NT2/D1 (cell line): ENCODE results near the gene BHLHE41.

Experiments used
- DNase-seq: peaks from one replicate; pipeline ENCODE4 v3.0.0-alpha.2; 2011; ENCODE audit warnings: low read depth, low spot score
- H3K27me3 ChIP-seq: 2 replicates; pipeline ENCODE4 v1.6.0; 2011; ENCODE audit warnings: mild to moderate bottlenecking; ENCODE audit not compliant: insufficient read length, insufficient read depth
- H3K36me3 ChIP-seq: 2 replicates; pipeline ENCODE4 v1.6.1; 2011; ENCODE audit warnings: mild to moderate bottlenecking, low read length, mixed read lengths; ENCODE audit not compliant: insufficient read depth, insufficient read length
- H3K4me1 ChIP-seq: 2 replicates; pipeline ENCODE4 v1.5.1; 2011; ENCODE audit not compliant: insufficient read depth, insufficient read length
- H3K4me3 ChIP-seq: 2 replicates; pipeline ENCODE4 v1.5.1; 2011; ENCODE audit warnings: low read depth; ENCODE audit not compliant: insufficient read length
- H3K9ac ChIP-seq: 2 replicates; pipeline ENCODE4 v1.6.0; 2011; ENCODE audit warnings: low read depth; ENCODE audit not compliant: insufficient read length
- H3K9me3 ChIP-seq: 2 replicates; pipeline ENCODE4 v1.5.1; 2011; ENCODE audit warnings: mild to moderate bottlenecking, low read length; ENCODE audit not compliant: insufficient read depth
- SUZ12 ChIP-seq: IDR thresholded peaks from 2 replicates; pipeline ENCODE4 v1.6.1; 2011; ENCODE audit not compliant: insufficient read length, insufficient read depth; ENCODE audit errors: extremely low read depth
- YY1 ChIP-seq: IDR thresholded peaks from 2 replicates; pipeline ENCODE4 v1.6.1; 2011; ENCODE audit not compliant: insufficient read length, insufficient read depth
- ZNF274 ChIP-seq: IDR thresholded peaks from 2 replicates; pipeline ENCODE4 v1.6.1; 2011; ENCODE audit warnings: mild to moderate bottlenecking, low read depth, low read length

Gene BHLHE41

DNA sequence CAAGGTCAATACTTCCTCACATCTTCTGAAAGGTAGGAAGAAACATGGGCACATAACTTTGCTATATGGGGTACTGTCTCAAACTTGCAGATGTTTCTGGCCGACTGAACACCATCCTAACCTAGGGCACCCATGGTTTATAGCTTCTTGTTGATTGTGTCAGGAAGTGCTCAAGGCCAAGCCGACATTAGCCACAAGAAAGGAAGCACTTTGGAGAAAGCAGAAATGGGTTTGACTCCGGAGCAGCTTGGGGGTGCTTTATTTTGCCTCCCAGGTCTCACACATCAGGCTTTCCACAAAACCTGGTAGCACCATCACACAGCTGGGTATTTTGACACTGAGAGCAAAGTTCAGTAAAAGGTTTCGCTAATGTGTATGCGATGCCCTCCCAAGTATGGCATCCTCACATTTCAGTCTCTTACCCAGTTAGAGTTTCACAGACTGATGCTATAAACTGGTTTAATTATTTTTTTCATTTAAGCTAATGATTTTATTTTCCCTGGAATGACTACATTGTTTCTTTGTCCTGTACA, 25.2 kb upstream of the BHLHE41 start:
- Histone ChIP-seq H3K36me3 (no peaks in the 10 kb centered on the region), H3K4me3 (no peak overlapping the region), H3K4me1 (no peaks in the 10 kb centered on the region), H3K9ac (no peak overlapping the region), H3K27me3 (no peaks in the 10 kb centered on the region), H3K9me3 (no peaks in the 10 kb centered on the region)
- no peak for DNase-seq
- TF ChIP-seq ZNF274, result no peak
- TF ChIP-seq SUZ12, result no peak
- no peak for TF ChIP-seq YY1

DNA sequence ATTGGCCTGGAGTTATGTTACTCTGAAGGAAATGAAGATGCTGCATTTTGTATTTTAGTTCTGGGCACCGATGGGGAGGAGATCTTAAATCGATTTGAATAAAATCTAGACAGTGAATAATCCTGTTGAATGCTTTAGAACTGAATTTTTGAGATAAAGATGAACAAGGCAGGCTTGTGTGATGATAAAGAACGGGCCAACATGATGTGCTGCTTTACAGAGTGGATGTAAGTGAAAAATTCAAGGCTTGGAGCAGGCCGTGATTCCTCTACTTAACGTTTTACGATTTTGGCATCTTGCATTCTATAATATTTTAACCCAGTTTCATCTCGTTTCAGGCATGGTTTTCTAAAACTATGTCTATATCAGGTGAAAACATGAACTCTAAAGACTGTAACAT, 23.5 kb upstream of the BHLHE41 start:
- no peaks in the 10 kb centered on the region for H3K9me3 ChIP-seq
- H3K36me3 ChIP-seq, result no peaks in the 10 kb centered on the region
- no peak for TF ChIP-seq SUZ12
- no peak for TF ChIP-seq ZNF274
- no peak for DNase-seq
- no peaks in the 10 kb centered on the region for H3K27me3 ChIP-seq
- H3K4me3 ChIP-seq, result no peak overlapping the region
- no peak overlapping the region for H3K9ac ChIP-seq
- no peaks in the 10 kb centered on the region for H3K4me1 ChIP-seq

DNA sequence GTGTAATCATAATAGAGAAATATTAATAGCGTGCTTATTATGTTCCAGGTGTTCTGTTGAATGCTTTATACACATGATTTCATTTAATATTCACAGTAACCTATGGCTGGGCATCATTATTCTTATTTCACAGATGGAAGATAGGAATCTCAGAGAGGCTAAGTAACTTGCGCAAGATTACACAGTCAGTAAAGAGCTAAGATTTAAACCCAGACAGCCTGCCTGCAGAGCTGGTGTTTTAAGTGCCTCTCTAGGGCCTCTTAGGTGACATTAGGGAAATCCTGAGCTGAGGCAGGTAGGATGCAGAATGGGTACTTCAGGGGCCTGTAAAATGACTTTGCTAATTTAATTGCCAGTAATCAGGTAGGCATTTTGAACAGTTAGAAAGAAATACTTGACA, 18.5 kb upstream of the BHLHE41 start:
- no peak for DNase-seq
- Histone ChIP-seq H3K4me1 (no peaks in the 10 kb centered on the region), H3K27me3 (no peaks in the 10 kb centered on the region), H3K9ac (no peak overlapping the region), H3K4me3 (no peak overlapping the region), H3K9me3 (no peaks in the 10 kb centered on the region), H3K36me3 (no peaks in the 10 kb centered on the region)
- TF ChIP-seq SUZ12 (no peak), YY1 (no peak), ZNF274 (no peak)

DNA sequence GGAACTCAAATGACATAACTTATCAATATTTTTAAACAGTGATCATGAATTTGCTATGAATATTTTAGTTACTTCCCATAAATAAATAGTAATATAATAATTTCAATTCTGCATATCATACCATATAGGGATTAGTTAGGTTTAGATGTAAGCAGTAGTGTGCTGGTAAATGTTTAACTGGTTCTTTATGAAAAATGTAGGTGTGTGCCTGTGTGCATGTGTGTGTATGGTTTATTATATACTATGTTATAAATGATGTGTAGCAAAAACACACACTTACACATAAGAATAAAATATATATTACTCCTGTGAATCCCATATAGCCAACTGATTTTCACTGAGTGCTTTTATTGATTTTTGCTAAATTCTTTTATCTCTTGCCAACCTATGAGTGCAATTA, 14.0 kb upstream of the BHLHE41 start:
- Histone ChIP-seq H3K4me3 (no peak overlapping the region), H3K9ac (no peak overlapping the region), H3K27me3 (no peaks in the 10 kb centered on the region), H3K36me3 (no peaks in the 10 kb centered on the region), H3K4me1 (peaks cover 6% of the 10 kb centered on the region), H3K9me3 (no peaks in the 10 kb centered on the region)
- DNase-seq, result no peak
- TF ChIP-seq ZNF274 (no peak), YY1 (no peak)

DNA sequence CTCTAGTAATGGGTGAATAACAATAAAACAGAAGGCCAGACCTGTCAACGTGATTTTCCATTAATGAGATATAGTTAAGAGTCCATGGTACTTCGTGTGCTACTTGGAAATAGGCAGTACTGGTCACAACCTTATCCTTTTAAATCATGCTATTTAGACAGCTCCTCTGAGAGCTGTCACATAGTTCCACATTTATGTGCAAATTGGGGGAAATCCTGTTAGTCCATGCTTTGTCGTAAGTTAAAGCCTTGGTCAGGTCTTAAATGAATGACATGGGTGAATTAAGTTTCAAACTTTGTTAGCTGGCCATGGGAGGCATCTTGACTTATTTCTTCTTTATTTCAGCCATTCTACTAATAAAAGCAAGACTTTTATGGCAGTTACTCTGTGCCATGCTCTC, 11.9 kb upstream of the BHLHE41 start:
- H3K27me3 ChIP-seq, result peaks cover 2% of the 10 kb centered on the region
- TF ChIP-seq SUZ12 (no peak), YY1 (no peak), ZNF274 (no peak)
- no peak overlapping the region for H3K9ac ChIP-seq

DNA sequence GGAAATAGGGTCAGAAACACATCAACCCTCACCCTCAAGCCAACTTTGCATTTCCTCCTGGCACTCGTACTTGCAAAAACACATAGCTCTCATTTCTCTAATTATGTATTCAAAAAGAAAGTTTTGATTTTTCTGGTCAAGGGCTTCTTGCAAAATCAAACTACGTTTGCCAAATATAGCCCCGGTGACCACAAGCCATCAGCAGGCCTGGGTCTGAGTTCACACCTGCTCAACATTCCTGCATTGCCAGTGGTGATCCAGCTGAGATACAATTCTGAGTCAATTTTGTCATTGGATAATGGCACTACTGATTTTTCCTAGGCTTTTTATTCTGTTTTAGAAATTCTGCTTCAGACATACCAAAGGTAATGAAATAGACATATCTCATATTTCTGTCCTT, 10.7 kb upstream of the BHLHE41 start:
- Histone ChIP-seq H3K4me3 (no peak overlapping the region), H3K36me3 (no peaks in the 10 kb centered on the region), H3K27me3 (peaks cover 5% of the 10 kb centered on the region), H3K9me3 (no peaks in the 10 kb centered on the region), H3K9ac (no peak overlapping the region), H3K4me1 (peaks cover 6% of the 10 kb centered on the region)
- TF ChIP-seq YY1, result no peak
- TF ChIP-seq ZNF274, result no peak
- no peak for TF ChIP-seq SUZ12
- DNase-seq, result no peak

More for the DNA sequence above, 11.9 kb upstream of the BHLHE41 start:
- H3K36me3 ChIP-seq, result no peaks in the 10 kb centered on the region
- no peak for DNase-seq
- H3K4me3 ChIP-seq, result no peak overlapping the region
- H3K4me1 ChIP-seq, result peaks cover 6% of the 10 kb centered on the region
- H3K9me3 ChIP-seq, result no peaks in the 10 kb centered on the region

DNA sequence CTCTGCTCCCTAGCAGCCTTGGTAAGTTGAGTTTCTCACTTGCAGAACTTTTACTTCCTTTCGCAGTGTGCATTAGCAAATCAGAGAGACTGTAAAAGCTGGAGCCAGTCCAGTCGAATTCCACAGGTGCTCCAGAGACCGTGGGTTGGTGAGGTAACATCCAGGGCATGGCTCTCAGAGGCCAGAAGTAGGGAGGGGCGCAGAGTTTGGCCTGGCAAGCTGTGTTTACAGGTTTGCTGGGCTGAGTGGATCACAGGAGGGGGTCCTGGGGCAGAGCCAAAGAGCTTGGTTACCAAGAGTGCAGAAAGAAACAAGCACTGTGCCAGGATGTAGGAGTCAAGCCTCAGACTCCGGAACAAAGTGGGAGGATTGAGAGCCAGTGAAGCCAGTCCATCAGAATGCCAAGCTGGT, 10.2 kb upstream of the BHLHE41 start:
- TF ChIP-seq YY1 (no peak), SUZ12 (no peak), ZNF274 (no peak)
- Histone ChIP-seq H3K4me1 (peaks cover 6% of the 10 kb centered on the region), H3K27me3 (peaks cover 5% of the 10 kb centered on the region), H3K9ac (no peak overlapping the region), H3K9me3 (no peaks in the 10 kb centered on the region), H3K36me3 (no peaks in the 10 kb centered on the region), H3K4me3 (no peak overlapping the region)
- DNase-seq, result no peak

DNA sequence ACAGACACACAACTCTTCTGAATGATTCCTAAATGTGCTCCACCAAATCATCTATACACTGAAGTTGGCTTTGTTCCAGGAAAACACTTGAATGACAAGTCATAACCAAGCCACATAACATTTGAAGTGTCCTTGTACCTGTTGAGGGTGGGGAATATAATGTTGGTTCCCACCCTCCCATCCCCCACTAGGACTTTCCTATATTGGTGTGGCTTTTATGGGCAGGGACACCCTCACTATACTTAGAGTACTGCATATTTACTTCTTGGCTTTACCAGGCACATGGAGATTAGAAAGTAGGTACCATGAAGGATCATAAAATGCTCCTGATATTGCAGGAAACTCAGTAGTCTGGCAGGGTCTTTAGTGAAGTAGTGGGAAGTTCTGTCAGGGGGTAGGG, 9.7 kb upstream of the BHLHE41 start:
- peaks cover 6% of the 10 kb centered on the region for H3K4me1 ChIP-seq
- no peak overlapping the region for H3K4me3 ChIP-seq
- TF ChIP-seq SUZ12, result no peak
- no peak for TF ChIP-seq YY1
- TF ChIP-seq ZNF274, result no peak
- DNase-seq, result no peak
- no peaks in the 10 kb centered on the region for H3K36me3 ChIP-seq
- H3K27me3 ChIP-seq, result peaks cover 10% of the 10 kb centered on the region
- no peaks in the 10 kb centered on the region for H3K9me3 ChIP-seq
- H3K9ac ChIP-seq, result no peak overlapping the region
